ENCODE results near the gene GAS6. TPM values are rescaled to one million over a fixed set of nuclear protein-coding genes. Genes with fewer than 3 reads are reported as not detected.
A peak's percentile ranks its signal among the peaks of the same experiment; 100 is the strongest.

The GAS6 gene
- total RNA-seq, 6 donors from 2014 or later, result 129 to 299 (median 180) TPM

DNA sequence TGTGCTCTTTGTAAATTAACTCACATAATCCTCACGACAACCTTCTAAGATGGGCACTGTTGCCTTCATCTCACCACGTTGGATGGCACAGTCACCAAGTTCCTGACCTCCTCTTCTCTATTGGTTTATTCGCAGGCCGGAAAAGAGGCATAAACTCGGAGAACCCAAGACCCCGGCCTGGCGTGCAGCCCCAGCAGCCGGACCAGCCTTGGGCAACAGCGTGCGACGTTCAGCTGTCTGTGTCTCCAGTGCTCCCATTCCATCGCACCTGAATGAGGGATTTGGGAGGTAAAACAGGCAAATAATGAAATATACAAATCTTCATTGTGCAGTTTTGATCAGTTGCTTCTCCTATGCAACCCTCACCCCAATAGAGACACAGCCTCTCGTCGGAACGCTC is 34.5 kb upstream of the GAS6 start:
- DNase-seq (no peak), ATAC-seq (ENCODE audit: low FRiP score in 2 of 2) (no peak)
- H3K9me3 ChIP-seq, result no peaks in the 10 kb centered on the region
- H3K27me3 ChIP-seq, result no peaks in the 10 kb centered on the region
- WGBS, 2 donors, result 97 to 98% methylated on average over 15 of the region's 15 CpGs
- H3K27ac ChIP-seq, result no peak overlapping the region
- TF ChIP-seq, protein P1, sequence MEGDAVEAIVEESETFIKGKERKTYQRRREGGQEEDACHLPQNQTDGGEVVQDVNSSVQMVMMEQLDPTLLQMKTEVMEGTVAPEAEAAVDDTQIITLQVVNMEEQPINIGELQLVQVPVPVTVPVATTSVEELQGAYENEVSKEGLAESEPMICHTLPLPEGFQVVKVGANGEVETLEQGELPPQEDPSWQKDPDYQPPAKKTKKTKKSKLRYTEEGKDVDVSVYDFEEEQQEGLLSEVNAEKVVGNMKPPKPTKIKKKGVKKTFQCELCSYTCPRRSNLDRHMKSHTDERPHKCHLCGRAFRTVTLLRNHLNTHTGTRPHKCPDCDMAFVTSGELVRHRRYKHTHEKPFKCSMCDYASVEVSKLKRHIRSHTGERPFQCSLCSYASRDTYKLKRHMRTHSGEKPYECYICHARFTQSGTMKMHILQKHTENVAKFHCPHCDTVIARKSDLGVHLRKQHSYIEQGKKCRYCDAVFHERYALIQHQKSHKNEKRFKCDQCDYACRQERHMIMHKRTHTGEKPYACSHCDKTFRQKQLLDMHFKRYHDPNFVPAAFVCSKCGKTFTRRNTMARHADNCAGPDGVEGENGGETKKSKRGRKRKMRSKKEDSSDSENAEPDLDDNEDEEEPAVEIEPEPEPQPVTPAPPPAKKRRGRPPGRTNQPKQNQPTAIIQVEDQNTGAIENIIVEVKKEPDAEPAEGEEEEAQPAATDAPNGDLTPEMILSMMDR (IDR thresholded peaks at IDR 0.05), result no peak
- TF ChIP-seq POLR2A (IDR thresholded peaks at IDR 0.05) (no peak), POLR2AphosphoS5 (IDR thresholded peaks at IDR 0.05) (no peak), EP300 (IDR thresholded peaks at IDR 0.05) (no peak)
- H3K4me1 ChIP-seq, result peaks cover 0 to 7% (median 3%) of the 10 kb centered on the region in 4 donors
- no peak overlapping the region for H3K4me3 ChIP-seq
- no peaks in the 10 kb centered on the region for H3K36me3 ChIP-seq

DNA sequence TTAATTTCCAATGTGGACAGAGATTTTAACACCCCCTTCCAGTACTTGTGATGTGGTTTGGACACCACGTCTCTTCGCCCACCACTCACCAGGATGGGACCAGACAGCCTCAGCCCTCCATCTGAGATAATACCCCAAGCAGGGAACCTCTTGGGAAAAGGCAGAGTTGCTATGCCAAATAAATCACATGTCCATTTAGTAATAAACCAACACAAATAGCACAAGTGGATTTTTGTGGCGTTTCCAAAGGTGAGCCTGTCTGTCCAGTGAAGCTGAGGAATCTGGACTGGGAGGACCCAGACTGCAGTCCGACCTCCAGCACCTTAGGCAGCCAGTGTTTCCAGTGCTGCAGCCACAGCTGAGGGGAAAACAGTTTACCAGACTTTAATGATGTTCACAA is 34.1 kb upstream of the GAS6 start:
- H3K9me3 ChIP-seq, result no peaks in the 10 kb centered on the region
- no peaks in the 10 kb centered on the region for H3K27me3 ChIP-seq
- H3K4me3 ChIP-seq, result no peak overlapping the region
- TF ChIP-seq EP300 (IDR thresholded peaks at IDR 0.05) (no peak), POLR2A (IDR thresholded peaks at IDR 0.05) (no peak), POLR2AphosphoS5 (IDR thresholded peaks at IDR 0.05) (no peak)
- TF ChIP-seq, protein P1 (IDR thresholded peaks at IDR 0.05), result no peak
- 85 to 92% methylated on average over 3 to 4 of the region's 4 CpGs for WGBS, 2 donors
- DNase-seq (no peak), ATAC-seq (ENCODE audit: low FRiP score in 2 of 2) (no peak)
- H3K27ac ChIP-seq, result peak overlapping the region in 1 of 4 donors; percentile 0
- no peaks in the 10 kb centered on the region for H3K36me3 ChIP-seq
- H3K4me1 ChIP-seq, result peaks cover 0 to 7% (median 3%) of the 10 kb centered on the region in 4 donors

DNA sequence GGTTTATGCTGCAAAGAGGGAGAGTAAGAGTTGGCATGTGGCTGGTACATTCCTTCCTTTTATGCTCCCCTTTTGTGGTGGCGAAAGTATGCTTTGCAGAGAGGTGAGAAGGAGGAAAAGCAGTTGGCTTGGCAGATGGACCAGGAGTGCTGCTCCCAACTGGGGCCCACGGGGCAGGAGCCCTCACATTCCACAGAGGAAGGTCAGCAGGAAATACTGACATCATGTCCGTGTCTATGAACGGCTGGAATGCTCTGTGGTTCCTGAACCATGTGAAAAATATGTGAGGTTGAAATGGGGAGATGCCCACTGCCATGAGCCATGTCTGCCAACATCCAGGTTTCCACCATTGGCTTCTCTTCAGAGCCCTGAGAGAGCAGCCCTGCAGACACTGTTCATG is 33.3 kb upstream of the GAS6 start:
- H3K4me1 ChIP-seq, result peaks cover 0 to 7% (median 3%) of the 10 kb centered on the region in 4 donors
- DNase-seq, result no peak
- WGBS, 2 donors, result 35 to 52% methylated on average over 4 of the region's 4 CpGs
- no peak for TF ChIP-seq POLR2AphosphoS5 (IDR thresholded peaks at IDR 0.05)
- TF ChIP-seq, protein P1 (IDR thresholded peaks at IDR 0.05), result no peak
- no peak for TF ChIP-seq POLR2A (IDR thresholded peaks at IDR 0.05)
- no peak for TF ChIP-seq EP300 (IDR thresholded peaks at IDR 0.05)
- peak; percentile 39 to 51 for ATAC-seq (ENCODE audit: low FRiP score in 2 of 2)
- no peaks in the 10 kb centered on the region for H3K9me3 ChIP-seq
- no peak overlapping the region for H3K4me3 ChIP-seq
- H3K36me3 ChIP-seq, result no peaks in the 10 kb centered on the region
- peak overlapping the region in 2 of 4 donors; percentile 0 to 30 for H3K27ac ChIP-seq
- H3K27me3 ChIP-seq, result no peaks in the 10 kb centered on the region

DNA sequence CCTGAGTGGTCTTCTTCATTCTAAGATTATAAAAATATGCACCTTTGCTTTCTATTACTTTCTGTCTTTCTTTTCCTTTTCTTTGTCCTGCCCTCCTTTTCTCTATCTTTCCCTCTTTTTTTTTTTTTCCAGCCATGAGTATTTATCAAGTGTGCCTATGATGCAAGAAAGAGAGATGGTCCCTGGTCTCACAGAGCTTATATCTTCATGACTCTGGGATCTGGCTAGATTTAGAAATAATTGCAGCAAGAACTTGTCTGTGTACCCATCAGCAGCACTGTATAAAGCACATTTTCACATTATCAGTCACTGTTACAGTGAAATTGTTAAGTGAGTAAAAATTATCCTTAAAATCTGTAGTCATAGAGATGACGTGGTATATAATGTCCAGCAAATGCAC is 31.6 kb upstream of the GAS6 start:
- H3K4me3 ChIP-seq, result no peak overlapping the region
- DNase-seq (no peak), ATAC-seq (ENCODE audit: low FRiP score in 2 of 2) (no peak)
- TF ChIP-seq POLR2A (IDR thresholded peaks at IDR 0.05) (no peak), POLR2AphosphoS5 (IDR thresholded peaks at IDR 0.05) (no peak), EP300 (IDR thresholded peaks at IDR 0.05) (no peak)
- TF ChIP-seq, protein P1 (IDR thresholded peaks at IDR 0.05), result no peak
- H3K4me1 ChIP-seq, result peaks cover 0 to 7% (median 3%) of the 10 kb centered on the region in 4 donors
- no peak overlapping the region for H3K27ac ChIP-seq
- H3K36me3 ChIP-seq, result no peaks in the 10 kb centered on the region
- no peaks in the 10 kb centered on the region for H3K9me3 ChIP-seq
- WGBS, 2 donors, result 79 to 90% methylated on average over 1 of the region's 1 CpG
- H3K27me3 ChIP-seq, result no peaks in the 10 kb centered on the region

DNA sequence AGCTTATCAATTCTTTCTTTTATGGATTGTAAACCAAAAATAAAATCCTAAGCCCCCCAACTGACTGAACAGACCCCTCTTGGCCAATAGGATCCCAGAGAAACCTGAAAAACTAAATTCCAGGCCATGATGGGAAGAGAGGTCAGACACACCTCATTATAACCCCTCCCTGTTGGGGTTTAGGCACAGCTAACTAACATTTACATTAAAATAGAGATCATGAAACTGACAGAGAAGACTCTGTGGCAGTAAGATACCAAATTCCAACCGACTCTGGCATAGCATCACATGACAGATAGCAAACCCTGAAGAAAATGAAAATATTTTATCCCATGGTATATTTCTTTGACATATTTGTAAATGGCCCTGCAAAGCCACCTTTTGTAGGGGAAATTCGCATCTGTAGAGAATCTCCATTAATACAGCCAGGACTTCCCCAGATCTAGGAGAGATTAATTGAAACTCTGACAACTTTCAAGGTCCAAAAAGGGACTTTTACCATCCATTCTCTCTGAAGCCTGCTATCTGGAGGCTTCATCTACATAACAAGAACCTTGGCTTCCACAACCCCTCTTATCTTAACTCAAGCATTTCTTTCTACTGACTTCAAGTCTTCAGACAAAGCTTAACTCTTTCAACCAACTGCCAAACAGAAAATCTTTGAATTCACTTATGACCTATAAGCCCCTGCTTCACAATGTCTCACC is 27.1 kb upstream of the GAS6 start:
- TF ChIP-seq, protein P1 (IDR thresholded peaks at IDR 0.05), result no peak
- TF ChIP-seq POLR2A (IDR thresholded peaks at IDR 0.05) (no peak), EP300 (IDR thresholded peaks at IDR 0.05) (no peak), POLR2AphosphoS5 (IDR thresholded peaks at IDR 0.05) (no peak)

More for the DNA sequence above, 27.1 kb upstream of the GAS6 start:
- H3K27me3 ChIP-seq, result no peaks in the 10 kb centered on the region
- H3K4me1 ChIP-seq, result peaks cover 0 to 9% (median 5%) of the 10 kb centered on the region in 4 donors
- H3K4me3 ChIP-seq, result no peak overlapping the region
- no peak overlapping the region for H3K27ac ChIP-seq
- 52 to 74% methylated on average over 2 of the region's 2 CpGs for WGBS, 2 donors
- no peaks in the 10 kb centered on the region for H3K36me3 ChIP-seq
- ATAC-seq (ENCODE audit: low FRiP score in 2 of 2) (no peak), DNase-seq (no peak)
- H3K9me3 ChIP-seq, result no peaks in the 10 kb centered on the region

All from upper lobe of left lung (tissue), 6 donors.